NCI-H524 (cell line): ENCODE measurements around the gene COG5.
"Not testable (repeated sequence)": the region's sequence is repeated elsewhere in the genome, so short reads cannot be mapped to it uniquely, and the experiment has no call there.

Experiments
- DNase-seq, 2 experiments: peaks; one replicate each; lab custom pipeline; 2025; lab: John Stamatoyannopoulos, UW

The COG5 gene

DNA sequence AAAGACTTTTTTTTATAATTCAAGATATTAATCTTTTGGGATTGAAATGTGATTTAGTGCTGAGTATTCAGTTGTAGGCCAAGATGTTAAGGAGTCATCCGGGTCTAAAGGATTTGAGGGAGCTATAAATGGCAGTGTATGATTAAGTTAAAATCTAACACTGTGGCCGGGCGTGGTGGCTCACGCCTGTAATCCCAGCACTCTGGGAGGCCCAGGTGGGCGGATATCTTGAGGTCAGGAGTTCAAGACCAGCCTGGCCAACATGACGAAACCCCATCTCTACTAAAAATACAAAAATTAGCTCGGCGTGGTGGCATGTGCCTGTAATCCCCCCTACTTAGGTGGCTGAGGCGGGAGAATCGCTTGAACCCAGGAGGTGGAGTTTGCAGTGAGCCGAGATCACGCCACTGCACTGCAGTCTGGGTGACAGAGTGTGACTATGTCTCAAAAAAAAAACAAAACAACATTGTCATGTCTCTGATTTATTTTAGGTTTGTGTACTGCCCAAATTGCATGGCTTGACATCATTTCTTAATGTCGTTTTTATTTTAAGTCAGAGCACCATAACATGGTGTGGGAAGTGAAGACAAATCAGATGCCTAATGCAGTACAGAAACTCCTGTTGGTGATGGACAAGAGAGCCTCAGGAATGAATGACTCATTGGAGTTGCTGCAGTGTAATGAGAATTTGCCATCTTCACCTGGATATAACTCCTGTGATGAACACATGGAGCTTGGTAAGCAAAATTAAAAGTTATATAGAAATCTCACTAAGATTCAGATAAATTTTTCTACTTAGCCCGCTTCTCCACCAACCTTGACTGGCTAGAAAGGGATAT lies 384.2 kb downstream of the COG5 start:
- no peak for DNase-seq

GRCh38 chr7:107173691-107174406 lies 389.9 kb downstream of the COG5 start:
- DNase-seq, result no peak

- DNase-seq, result no peak
These were observed 390.5 kb downstream of the COG5 start for GRCh38 chr7:107173191-107173590.

GRCh38 chr7:107172276-107173032 lies 391.3 kb downstream of the COG5 start:
- DNase-seq, result no peak

- DNase-seq, result no peak
These were observed 392.2 kb downstream of the COG5 start for GRCh38 chr7:107171496-107171895.

DNA sequence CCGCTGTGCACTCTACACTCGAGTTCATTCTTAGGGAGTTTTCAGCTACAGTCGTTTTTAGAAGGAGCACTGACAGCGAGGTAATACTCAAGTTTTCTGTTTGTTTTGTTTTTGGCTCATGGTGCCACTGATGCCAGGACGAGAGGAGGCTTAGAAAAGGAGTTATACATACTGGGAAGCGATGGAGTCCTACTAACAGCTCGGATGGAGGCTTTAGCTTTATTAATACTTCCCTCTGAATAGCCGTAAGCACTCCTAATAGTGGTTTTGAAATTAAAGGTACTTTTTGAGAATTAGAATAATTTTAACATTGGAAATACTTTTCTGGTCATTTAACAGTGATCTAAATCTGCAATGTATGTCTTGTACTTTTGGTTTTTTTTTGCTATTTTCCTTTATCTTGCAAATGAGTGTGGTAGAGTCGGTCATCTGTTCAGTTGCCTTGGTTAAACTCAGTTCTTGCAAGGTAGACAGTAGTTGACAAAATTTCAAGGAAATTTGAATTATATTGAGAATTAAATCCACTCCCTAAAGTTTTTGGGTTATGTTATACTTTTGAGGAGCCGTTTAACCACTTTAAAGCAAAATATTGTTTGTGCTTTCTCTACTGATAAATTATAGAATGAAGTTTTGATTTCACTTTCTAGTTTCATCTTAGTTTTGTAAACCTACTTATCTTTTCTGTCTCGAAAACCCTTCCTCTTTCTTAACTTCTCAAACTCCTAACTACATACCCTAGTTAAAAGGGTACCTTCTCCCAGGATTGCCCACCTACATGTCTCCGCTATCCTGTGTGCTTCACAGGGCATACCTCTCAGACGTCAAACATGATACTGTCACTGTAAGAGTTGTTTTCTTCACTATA lies 393.4 kb downstream of the COG5 start:
- DNase-seq, result peak in 1 of 2 experiments; percentile 36

GRCh38 chr7:107169120-107170050 lies 394.3 kb downstream of the COG5 start:
- peak; percentile 81 to 92 for DNase-seq

GRCh38 chr7:107168233-107169119 lies 395.2 kb downstream of the COG5 start, which contains the start of gene HBP1:
Gene HBP1, plus strand, starts transcription at chr7:107169003. Its CDS starts 10,891 bp downstream, at chr7:107179894.
- peak; percentile 99 to 100 for DNase-seq

GRCh38 chr7:107167483-107168232 lies 396.1 kb downstream of the COG5 start:
- peak; percentile 55 to 71 for DNase-seq

GRCh38 chr7:107166736-107167426 lies 396.8 kb downstream of the COG5 start:
- DNase-seq, result no peak

DNA sequence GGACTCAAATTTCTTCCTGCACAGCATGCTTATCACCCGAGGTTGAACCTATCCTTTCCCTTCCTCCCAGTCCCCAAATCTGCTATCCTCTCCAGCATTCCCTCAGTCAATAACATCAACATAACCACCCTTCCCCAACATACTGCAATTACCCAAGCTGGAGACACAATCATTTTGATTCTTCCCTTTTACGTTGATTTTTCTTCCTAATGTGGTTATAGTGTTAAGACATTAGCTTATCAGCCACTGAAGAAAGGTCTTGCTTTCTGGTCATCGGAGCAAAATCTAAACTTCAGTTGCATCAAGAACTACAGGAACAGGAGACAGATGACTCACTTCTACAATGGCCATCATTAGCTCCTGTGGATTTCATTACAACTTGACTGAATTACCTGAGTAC lies 398.4 kb downstream of the COG5 start:
- DNase-seq, result no peak

DNA sequence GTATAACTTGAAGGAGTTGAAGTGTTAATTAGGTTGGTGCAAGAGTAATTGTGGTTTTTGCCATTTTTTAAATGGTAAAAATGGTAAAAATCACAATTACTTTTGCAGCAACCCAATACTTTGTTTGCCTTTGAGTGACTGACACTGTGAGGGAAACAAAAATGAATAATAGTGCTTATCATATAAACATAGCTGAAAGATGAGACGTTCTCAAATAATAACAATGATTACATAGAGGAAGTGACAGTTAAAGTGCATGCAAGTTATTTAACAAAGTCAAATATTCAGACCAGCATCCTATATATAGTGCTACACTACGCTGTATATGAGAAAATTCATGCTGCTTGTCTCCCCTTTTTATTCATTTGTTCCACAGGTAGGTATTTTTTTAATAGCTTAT lies 399.6 kb downstream of the COG5 start:
- DNase-seq, result no peak

DNA sequence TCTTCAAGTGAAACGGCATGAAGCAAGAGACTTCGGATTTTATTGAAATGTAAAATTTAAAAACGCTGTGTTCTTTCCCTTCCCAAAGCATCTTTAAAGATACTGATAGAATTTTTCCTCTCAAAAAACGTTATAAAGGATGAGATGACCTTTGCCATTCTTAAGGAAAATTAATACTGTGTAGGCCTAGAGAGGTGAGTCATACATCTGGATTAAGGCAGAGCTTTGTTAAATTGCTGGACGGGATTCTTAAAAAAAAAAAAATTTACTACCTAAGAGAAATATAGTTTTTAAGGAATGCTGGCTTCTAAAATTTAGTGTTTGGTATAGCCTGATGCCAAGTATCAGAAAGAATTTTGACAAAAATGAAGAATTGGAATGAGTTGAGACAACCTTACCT lies 401.2 kb downstream of the COG5 start:
- DNase-seq, result no peak

DNA sequence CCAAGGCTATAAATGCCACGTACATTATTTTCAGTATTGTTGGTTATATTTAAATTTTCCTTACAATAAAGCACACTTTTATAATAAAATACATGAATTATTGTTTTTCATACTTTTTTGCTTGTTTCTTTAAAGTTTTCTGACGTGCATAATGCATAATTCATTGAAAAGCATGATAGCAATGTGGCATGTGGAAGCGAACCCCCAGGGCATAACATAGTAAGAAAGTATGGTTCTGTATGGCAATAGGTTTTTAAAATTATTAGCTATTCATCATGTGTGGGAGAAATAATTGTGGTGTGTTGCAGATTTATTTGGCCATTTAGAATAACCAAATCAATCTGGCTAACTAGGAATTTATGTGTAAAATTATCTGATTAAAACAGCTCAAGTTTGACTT lies 402.3 kb downstream of the COG5 start:
- DNase-seq, result no peak

- no peak for DNase-seq
These were observed 403.3 kb downstream of the COG5 start for GRCh38 chr7:107160389-107160788.

GRCh38 chr7:107158028-107158427 lies 405.7 kb downstream of the COG5 start:
- DNase-seq, result no peak

- DNase-seq, result no peak
These were observed 406.6 kb downstream of the COG5 start for GRCh38 chr7:107157091-107157490.

DNA sequence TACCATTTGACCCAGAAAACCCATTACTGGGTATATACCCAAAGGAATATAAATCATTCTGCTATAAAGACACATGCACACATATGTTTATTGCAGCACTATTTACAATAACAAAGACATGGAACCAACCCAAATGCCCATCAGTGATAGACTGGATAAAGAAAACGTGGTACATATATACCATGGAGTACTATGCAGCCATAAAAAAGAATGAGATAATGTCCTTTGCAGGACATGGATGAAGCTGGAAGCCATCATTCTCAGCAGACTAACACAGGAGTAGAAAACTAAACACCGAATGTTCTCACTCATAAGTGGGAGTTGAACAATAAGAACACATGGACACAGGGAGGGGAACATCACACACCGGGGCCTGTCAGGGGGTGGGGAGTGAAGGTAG lies 408.0 kb downstream of the COG5 start:
- not testable (repeated sequence) for DNase-seq
